ENCODE results near the gene MMP11. TPM values are rescaled to one million over a fixed set of nuclear protein-coding genes. Genes with fewer than 3 reads are reported as not detected.

The MMP11 gene
- total RNA-seq, 4 donors from 2014 or later: 7.6 to 35.8 (median 8.7) TPM; not detected in 1

DNA sequence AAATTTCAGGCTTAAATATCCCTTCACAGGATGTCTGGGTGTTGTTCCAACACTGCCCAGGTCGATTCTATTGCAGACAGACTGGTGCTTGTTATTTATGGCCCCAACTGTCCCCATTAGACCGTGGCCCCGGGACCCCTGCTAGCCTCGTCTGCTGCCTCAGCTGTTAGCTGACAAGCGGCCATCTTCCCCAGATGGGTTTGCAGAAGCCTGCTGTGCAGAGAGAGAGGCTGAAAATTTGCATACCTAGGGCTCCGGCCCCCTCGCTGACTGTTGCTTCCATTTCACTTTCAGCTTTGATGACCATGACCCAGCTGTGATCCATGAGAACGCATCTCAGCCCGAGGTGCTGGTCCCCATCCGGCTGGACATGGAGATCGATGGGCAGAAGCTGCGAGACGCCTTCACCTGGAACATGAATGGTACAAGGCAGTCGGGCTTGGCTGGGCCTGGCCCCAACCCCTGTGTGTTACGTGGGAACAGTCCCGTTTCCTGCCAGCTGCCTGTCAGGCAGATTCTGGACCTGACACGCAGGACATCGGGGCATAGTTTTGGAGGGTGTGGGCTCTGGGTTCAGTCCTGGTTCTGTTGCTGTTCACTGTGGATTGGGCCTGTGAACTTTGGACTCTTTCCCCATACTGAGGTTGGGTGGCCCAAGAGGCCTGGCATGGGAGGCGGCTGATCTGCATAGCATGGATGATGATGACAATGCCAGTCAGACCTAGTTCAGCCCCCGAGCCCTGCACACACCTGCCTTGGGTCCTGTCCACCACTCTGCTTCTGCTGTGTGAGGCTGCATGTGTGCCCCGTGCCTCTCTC, 30.6 kb downstream of the MMP11 start:
- no peaks in the 10 kb centered on the region for H3K9me3 ChIP-seq
- no peak overlapping the region for H3K4me3 ChIP-seq
- no peaks in the 10 kb centered on the region for H3K4me1 ChIP-seq
- H3K27me3 ChIP-seq: no peaks in the 10 kb centered on the region
- H3K27ac ChIP-seq: no peak overlapping the region
- intact Hi-C loops (cut with DNase I; ENCODE audit: low total_unique reads): no loop called here
- TF ChIP-seq POLR2A (IDR thresholded peaks at IDR 0.05): no peak
- TF ChIP-seq, protein P1, sequence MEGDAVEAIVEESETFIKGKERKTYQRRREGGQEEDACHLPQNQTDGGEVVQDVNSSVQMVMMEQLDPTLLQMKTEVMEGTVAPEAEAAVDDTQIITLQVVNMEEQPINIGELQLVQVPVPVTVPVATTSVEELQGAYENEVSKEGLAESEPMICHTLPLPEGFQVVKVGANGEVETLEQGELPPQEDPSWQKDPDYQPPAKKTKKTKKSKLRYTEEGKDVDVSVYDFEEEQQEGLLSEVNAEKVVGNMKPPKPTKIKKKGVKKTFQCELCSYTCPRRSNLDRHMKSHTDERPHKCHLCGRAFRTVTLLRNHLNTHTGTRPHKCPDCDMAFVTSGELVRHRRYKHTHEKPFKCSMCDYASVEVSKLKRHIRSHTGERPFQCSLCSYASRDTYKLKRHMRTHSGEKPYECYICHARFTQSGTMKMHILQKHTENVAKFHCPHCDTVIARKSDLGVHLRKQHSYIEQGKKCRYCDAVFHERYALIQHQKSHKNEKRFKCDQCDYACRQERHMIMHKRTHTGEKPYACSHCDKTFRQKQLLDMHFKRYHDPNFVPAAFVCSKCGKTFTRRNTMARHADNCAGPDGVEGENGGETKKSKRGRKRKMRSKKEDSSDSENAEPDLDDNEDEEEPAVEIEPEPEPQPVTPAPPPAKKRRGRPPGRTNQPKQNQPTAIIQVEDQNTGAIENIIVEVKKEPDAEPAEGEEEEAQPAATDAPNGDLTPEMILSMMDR (IDR thresholded peaks at IDR 0.05): no peak
- DNase-seq: no peak
- H3K36me3 ChIP-seq: no peaks in the 10 kb centered on the region

DNA sequence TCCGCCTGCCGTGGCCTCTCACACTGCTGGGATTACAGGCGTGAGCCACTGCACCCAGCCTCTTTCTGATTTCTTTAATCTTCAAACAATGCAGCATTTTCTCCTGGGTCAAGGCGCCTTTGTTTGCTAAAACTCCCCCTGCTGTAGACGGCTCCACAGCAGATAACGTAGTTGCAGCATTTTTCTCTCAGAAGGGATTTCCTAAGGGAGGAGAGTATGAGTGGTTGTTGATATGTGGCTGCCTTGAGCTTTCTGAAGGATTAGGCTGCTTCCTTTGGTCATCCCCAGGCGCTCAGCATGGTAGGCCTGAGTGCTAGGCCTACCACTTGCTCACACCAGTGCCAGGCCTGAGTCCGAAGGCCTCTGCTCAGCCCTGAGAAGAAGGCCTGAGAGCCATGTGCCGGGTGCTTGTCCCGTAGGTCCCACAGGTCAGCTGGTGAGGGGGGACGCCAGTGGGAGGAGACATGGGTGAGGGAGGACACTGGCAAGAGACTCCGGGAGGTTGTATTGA, 32.2 kb downstream of the MMP11 start:
- no peak for DNase-seq
- no peaks in the 10 kb centered on the region for H3K4me1 ChIP-seq
- H3K9me3 ChIP-seq: no peaks in the 10 kb centered on the region
- no peaks in the 10 kb centered on the region for H3K27me3 ChIP-seq
- H3K27ac ChIP-seq: no peak overlapping the region
- no peak overlapping the region for H3K4me3 ChIP-seq
- intact Hi-C loops (cut with DNase I; ENCODE audit: low total_unique reads): no loop called here
- no peak for TF ChIP-seq POLR2A (IDR thresholded peaks at IDR 0.05)
- TF ChIP-seq, protein P1 (IDR thresholded peaks at IDR 0.05): no peak
- H3K36me3 ChIP-seq: no peaks in the 10 kb centered on the region

- Histone ChIP-seq H3K27ac (no peak overlapping the region), H3K27me3 (no peaks in the 10 kb centered on the region), H3K4me3 (no peak overlapping the region), H3K9me3 (no peaks in the 10 kb centered on the region), H3K4me1 (no peaks in the 10 kb centered on the region), H3K36me3 (no peaks in the 10 kb centered on the region)
- TF ChIP-seq, protein P1 (IDR thresholded peaks at IDR 0.05): no peak
- TF ChIP-seq POLR2A (IDR thresholded peaks at IDR 0.05): no peak
- intact Hi-C loops (cut with DNase I; ENCODE audit: low total_unique reads): no loop called here
- no peak for DNase-seq
These were observed 34.2 kb downstream of the MMP11 start for GRCh38 chr22:23806837-23807236.

GRCh38 chr22:23812378-23812777, 39.7 kb downstream of the MMP11 start:
- Histone ChIP-seq H3K4me1 (no peaks in the 10 kb centered on the region), H3K27ac (no peak overlapping the region), H3K36me3 (no peaks in the 10 kb centered on the region), H3K9me3 (no peaks in the 10 kb centered on the region), H3K4me3 (no peak overlapping the region), H3K27me3 (no peaks in the 10 kb centered on the region)
- DNase-seq: no peak
- TF ChIP-seq, protein P1 (IDR thresholded peaks at IDR 0.05): no peak
- intact Hi-C loops (cut with DNase I; ENCODE audit: low total_unique reads): no loop called here

- H3K27ac ChIP-seq: no peak overlapping the region
- H3K36me3 ChIP-seq: no peaks in the 10 kb centered on the region
- no peaks in the 10 kb centered on the region for H3K4me1 ChIP-seq
- H3K9me3 ChIP-seq: no peaks in the 10 kb centered on the region
- H3K4me3 ChIP-seq: no peak overlapping the region
- intact Hi-C loops (cut with DNase I; ENCODE audit: low total_unique reads): no loop called here
- no peaks in the 10 kb centered on the region for H3K27me3 ChIP-seq
- DNase-seq: no peak
- TF ChIP-seq, protein P1 (IDR thresholded peaks at IDR 0.05): no peak
- TF ChIP-seq POLR2A (IDR thresholded peaks at IDR 0.05): no peak
These were observed 43.0 kb downstream of the MMP11 start for GRCh38 chr22:23815541-23816155.
